GM23338 (cell line): ENCODE results near the gene MTURN. TPM values are rescaled to one million over a fixed set of nuclear protein-coding genes. Genes with fewer than 3 reads are reported as not detected.
"Not testable (repeated sequence)": the region's sequence is repeated elsewhere in the genome, so short reads cannot be mapped to it uniquely, and the experiment has no call there.

Source experiments
- ATAC-seq: fragments of 200-7000 bp; cut with Tn5 transposase; 3 replicates; pipeline ENCODE4 v1.9.1; 2020
- DNase-seq: peaks from one replicate; pipeline ENCODE4 v3.0.0-alpha.2; 2015; ENCODE audit warnings: low spot score
- H2AFZ ChIP-seq: fragments of 200-600 bp; sonication (generic); 2 replicates; pipeline ENCODE4 v1.8.0; 2016; ENCODE audit warnings: antibody characterized with exemption, mild to moderate bottlenecking, moderate library complexity
- H3F3A ChIP-seq: fragments of 200-600 bp; sonication (generic); replicated peaks from 2 replicates; pipeline ENCODE4 v1.8.0; 2017; ENCODE audit warnings: antibody characterized with exemption, mixed run types, low read depth
- H3K27ac ChIP-seq: fragments of 200-600 bp; sonication (generic); 2 replicates; pipeline ENCODE4 v1.6.1; 2016; ENCODE audit warnings: low read depth
- H3K27me3 ChIP-seq: fragments of 200-600 bp; sonication (generic); 2 replicates; pipeline ENCODE4 v1.8.0; 2016; ENCODE audit warnings: mild to moderate bottlenecking, mixed run types, moderate library complexity; ENCODE audit not compliant: insufficient read depth
- H3K36me3 ChIP-seq: fragments of 200-600 bp; sonication (generic); 2 replicates; pipeline ENCODE4 v1.8.0; 2016; ENCODE audit warnings: mild to moderate bottlenecking; ENCODE audit not compliant: insufficient read depth
- H3K4me1 ChIP-seq: fragments of 200-600 bp; sonication (generic); 2 replicates; pipeline ENCODE4 v1.8.0; 2016; ENCODE audit warnings: mild to moderate bottlenecking, moderate library complexity; ENCODE audit not compliant: insufficient read depth
- H3K4me2 ChIP-seq: fragments of 200-600 bp; sonication (generic); 2 replicates; pipeline ENCODE4 v1.7.1; 2017; ENCODE audit warnings: mixed run types
- H3K4me3 ChIP-seq: fragments of 200-600 bp; sonication (generic); 2 replicates; pipeline ENCODE4 v1.6.1; 2016; ENCODE audit warnings: mixed run types
- H3K79me2 ChIP-seq: fragments of 200-600 bp; sonication (generic); replicated peaks from 2 replicates; pipeline ENCODE4 v1.8.0; 2017; ENCODE audit warnings: mild to moderate bottlenecking; ENCODE audit not compliant: insufficient read depth
- H3K9me2 ChIP-seq: fragments of 200-600 bp; sonication (generic); 2 replicates; pipeline ENCODE4 v1.8.0; 2017; ENCODE audit not compliant: insufficient read depth
- H4K20me1 ChIP-seq: fragments of 200-600 bp; sonication (generic); replicated peaks from 2 replicates; pipeline ENCODE4 v1.8.0; 2017; ENCODE audit warnings: mild to moderate bottlenecking; ENCODE audit not compliant: insufficient read depth
- H3K27ac Mint-ChIP-seq: 2 replicates; pipeline ENCODE4 v1.8.0; 2020; ENCODE audit warnings: inconsistent platforms, mild to moderate bottlenecking, moderate library complexity, mixed read lengths
- H3K27me3 Mint-ChIP-seq: 3 replicates; pipeline ENCODE4 v1.8.0; 2022; ENCODE audit warnings: low read depth, mild to moderate bottlenecking, moderate library complexity, mixed read lengths, inconsistent platforms; ENCODE audit not compliant: insufficient read depth, poor library complexity
- H3K36me3 Mint-ChIP-seq: 3 replicates; pipeline ENCODE4 v1.8.0; 2021; ENCODE audit warnings: low read depth, mild to moderate bottlenecking, inconsistent platforms, moderate library complexity, mixed read lengths
- H3K4me1 Mint-ChIP-seq: 3 replicates; pipeline ENCODE4 v1.8.0; 2020; ENCODE audit warnings: mild to moderate bottlenecking, inconsistent platforms, mixed read lengths
- H3K4me3 Mint-ChIP-seq: 3 replicates; pipeline ENCODE4 v1.8.0; 2021; ENCODE audit warnings: moderate library complexity, mild to moderate bottlenecking, inconsistent platforms, mixed read lengths
- H3K9me3 Mint-ChIP-seq: 3 replicates; pipeline ENCODE4 v1.8.0; 2020; ENCODE audit warnings: moderate library complexity, mild to moderate bottlenecking, inconsistent platforms, mixed read lengths
- REST ChIP-seq: IDR thresholded peaks from one replicate; pipeline ENCODE4 v1.6.1; 2018; ENCODE audit warnings: antibody characterized with exemption; ENCODE audit not compliant: unreplicated experiment
- ZNF331 ChIP-seq: fragments of 250-450 bp; sonication (Bioruptor Pico); IDR thresholded peaks from 2 replicates; pipeline ENCODE4 v1.5.0; 2020; ENCODE audit warnings: low read depth, mild to moderate bottlenecking, moderate library complexity
- ZNF462 ChIP-seq: fragments of 250-450 bp; sonication (Bioruptor Pico); IDR thresholded peaks from 2 replicates; pipeline ENCODE4 v1.5.0; 2020; ENCODE audit warnings: mild to moderate bottlenecking, moderate library complexity
- polyA plus RNA-seq: library from polyadenylated mRNA; unstranded; fragments of >200 nt; fragmentation: Nextera tagmentation; extraction: Ambion mirVana; gene quantifications from 2 replicates; pipeline ENCODE4 v1.2.1, GENCODE V29; 2016
- total RNA-seq: library from RNA; depleted of rRNA; stranded (reverse); fragments of >200 nt; shearing (Covaris generic); gene quantifications from 2 replicates; pipeline ENCODE4 v1.2.3, GENCODE V29; 2014

MTURN gene
- total and polyA plus RNA-seq, 2 experiments from 2014 or later: 3.1 to 8.7 TPM

- Mint-ChIP-seq H3K4me3 (no peak overlapping the region), H3K36me3 (peaks cover 40% of the 10 kb centered on the region), H3K27ac (no peak overlapping the region), H3K9me3 (peaks cover 34% of the 10 kb centered on the region), H3K4me1 (peaks cover 9% of the 10 kb centered on the region; the same call in 2 of the 3 replicates), H3K27me3 (no peaks in the 10 kb centered on the region)
- Histone ChIP-seq H4K20me1 (peaks cover 1% of the 10 kb centered on the region; the same call in 1 of the 2 replicates), H3K4me3 (no peak overlapping the region), H3K9me2 (no peaks in the 10 kb centered on the region), H3K27ac (no peak overlapping the region), H3K4me2 (no peak overlapping the region), H3K27me3 (no peaks in the 10 kb centered on the region), H3F3A (no peaks in the 10 kb centered on the region), H3K36me3 (no peaks in the 10 kb centered on the region), H2AFZ (no peak overlapping the region), H3K79me2 (no peaks in the 10 kb centered on the region), H3K4me1 (no peaks in the 10 kb centered on the region)
- DNase-seq (no peak), ATAC-seq (no peak)
- TF ChIP-seq ZNF462 (CRISPR knock-in tag) (no peak), ZNF331 (no peak), REST (no peak)
Observed at GRCh38 chr7:30093420-30093952, 41.3 kb upstream of the MTURN start.

GRCh38 chr7:30098599-30098998 lies 36.2 kb upstream of the MTURN start:
- not testable (repeated sequence) for H3K79me2 ChIP-seq, H3F3A ChIP-seq, H3K36me3 ChIP-seq, H3K27me3 ChIP-seq, H3K4me1 ChIP-seq, H4K20me1 ChIP-seq, H3K9me2 ChIP-seq, H3K4me3 ChIP-seq, H3K27me3 Mint-ChIP-seq, DNase-seq, H3K27ac Mint-ChIP-seq, H3K27ac ChIP-seq, H3K4me2 ChIP-seq, ATAC-seq, H2AFZ ChIP-seq, H3K4me3 Mint-ChIP-seq, H3K4me1 Mint-ChIP-seq
- Mint-ChIP-seq H3K9me3 (peaks cover 52% of the 10 kb centered on the region), H3K36me3 (peaks cover 64% of the 10 kb centered on the region)
